Inferior parietal cortex (tissue), 1 donor: ENCODE data around the gene TENM4.
"Not testable (repeated sequence)": the region's sequence is repeated elsewhere in the genome, so short reads cannot be mapped to it uniquely, and the experiment has no call there.

Experiments
- DNase-seq: peaks from one replicate; pipeline ENCODE4 v3.0.0-alpha.2; 2016; ENCODE audit errors: extremely low spot score

TENM4 gene

DNA sequence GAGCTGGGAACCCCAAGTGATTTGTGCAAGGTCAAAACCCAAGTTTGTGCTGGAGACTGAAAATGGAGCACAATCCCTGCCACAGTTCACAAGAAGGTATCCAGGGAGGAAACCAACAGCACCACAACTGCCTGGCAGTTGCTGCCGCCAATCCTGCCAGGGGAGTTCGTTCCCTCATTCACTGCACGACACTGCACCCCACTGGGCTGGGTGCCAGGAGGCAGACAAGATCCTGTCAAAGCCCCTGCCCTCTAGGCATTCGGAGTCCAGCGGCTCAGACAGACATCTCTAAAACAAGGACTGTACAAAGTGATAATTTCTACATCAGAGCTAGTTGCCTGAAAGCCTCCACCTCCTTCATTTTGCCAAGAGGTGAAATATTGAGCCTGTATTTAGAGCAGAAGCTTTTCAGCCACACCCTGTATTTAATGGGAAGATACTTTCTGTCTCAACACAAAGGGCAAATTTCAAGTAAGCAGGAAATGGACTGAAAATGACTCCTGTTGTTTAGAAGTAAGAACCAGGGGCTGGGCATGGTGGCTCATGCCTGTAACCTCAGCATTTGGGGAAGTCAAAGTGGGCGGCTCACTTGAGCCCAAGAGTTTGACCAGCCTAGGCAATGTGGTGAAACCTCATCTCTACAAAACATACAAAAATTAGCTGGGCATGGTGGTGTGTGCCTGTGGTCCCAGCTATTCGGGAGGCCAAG lies 588.8 kb downstream of the TENM4 start:
- no peak for DNase-seq

DNA sequence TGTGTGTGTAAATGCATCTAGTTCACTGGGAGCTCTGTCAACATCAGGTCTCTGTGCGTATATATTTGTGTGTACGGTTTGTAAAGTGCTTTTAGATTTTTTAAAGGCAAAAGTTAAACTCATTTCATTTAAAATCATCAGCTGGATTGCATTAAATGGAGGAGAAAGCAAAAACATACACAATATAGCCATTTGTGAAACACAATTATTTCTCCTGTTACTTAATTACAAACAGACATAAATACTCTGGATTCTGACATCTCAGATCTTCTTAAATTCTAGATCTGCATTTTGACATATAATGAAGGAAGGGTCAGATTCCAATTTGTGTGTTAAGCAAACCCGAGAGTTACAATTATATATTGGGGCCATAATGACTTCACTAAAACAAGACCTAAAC lies 590.8 kb downstream of the TENM4 start:
- no peak for DNase-seq

DNA sequence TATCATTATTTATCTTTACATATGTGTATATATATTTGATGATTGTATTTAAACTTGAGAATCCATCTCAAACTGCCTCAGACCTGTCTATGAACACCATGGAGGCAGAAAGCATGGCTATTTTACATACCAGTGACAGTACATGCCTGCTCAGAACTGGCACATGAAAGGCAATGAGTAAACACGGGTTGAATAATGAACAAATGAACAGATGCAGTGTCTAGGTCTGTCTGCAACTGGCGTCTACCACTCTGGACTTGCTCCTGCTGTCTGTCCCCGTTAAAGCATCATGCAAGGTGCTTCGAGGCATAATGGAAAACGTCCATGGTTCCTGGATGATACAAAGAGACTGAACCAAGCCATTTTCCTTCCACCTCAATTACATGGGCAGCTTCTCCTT lies 594.6 kb downstream of the TENM4 start:
- no peak for DNase-seq

DNA sequence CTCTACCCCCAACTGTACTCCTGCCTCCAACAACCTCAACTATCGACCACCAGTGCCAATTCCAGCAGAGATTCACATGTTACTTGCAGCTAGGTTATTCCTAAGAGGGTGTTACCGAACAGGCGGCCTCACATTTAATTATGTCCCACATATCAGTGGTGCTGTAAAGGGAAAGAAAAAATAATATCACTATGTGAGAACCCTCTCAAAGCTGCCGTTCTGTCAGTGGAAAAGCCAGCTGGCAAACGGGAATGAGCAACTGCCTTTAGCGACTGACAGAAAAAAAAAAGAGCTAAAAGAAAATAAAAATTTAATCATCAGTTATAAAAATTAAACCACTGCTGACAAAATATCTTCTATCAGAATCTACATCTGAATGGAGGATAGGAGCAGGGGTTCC lies 595.3 kb downstream of the TENM4 start:
- DNase-seq: no peak

DNA sequence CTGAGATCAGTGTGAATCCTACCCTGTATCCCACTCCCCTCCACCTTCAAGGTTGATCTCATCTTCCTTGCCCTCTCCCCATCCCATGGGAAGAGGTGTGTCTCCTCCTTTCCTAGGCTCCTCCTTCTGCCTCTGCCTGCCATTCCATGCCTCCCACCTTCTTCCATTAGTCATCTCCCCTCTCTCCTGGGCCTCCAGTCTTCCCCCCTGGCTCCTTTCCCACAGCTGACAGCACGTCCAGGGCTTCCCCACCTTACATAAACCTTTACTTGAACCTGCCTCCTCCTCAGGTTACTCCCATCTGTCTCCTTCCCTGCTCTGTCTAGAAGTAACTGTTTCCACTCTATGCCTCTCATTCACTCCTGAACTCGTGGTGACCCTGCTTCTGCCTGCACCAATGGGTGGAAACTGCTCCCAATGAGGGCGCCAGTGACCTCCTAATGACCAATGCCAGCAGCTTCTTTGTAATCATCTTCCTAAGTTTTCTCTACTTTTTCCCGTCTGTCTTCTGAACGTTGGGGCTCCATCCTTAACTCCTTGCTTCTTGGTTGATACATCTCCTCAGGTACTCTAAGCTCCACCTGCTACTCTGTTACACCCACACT lies 599.3 kb downstream of the TENM4 start:
- no peak for DNase-seq

DNA sequence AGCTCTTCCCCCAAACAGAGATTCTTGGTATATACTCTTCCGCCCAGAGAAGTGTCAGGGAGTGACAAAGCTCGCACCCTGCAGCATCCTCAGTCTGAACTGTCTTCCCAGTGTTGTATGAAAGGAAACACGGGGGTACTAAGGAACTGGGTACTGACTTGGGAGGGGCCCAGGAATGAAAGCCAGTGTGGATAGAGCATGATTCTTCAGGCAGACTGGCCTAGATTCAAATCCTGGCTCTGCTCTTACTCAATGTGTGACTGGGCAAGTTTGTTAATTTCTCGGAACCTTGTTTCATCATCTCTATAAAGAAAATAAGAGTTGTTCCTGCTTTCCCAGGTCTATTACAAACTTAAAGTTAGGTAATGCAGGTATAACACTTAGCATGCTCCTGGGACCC lies 600.2 kb downstream of the TENM4 start:
- DNase-seq: no peak

DNA sequence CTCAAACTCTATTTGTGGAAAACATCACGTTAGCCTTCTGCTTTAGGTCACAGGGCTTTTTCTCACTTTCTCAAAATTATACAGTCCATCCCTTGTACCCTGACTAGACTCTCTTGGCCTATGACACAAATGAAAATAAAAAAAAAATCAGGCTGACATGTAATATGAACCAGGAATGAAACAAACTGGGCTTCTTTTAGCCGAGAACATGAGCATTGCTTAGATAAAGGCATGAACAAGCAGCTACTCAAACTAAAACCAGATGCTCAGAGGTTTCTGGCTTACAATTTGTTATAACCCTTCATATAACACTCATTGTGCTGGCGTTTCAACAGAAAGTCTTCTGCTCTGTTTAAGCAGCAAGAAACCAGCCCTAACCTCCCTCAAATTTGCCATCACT lies 600.6 kb downstream of the TENM4 start:
- no peak for DNase-seq

DNA sequence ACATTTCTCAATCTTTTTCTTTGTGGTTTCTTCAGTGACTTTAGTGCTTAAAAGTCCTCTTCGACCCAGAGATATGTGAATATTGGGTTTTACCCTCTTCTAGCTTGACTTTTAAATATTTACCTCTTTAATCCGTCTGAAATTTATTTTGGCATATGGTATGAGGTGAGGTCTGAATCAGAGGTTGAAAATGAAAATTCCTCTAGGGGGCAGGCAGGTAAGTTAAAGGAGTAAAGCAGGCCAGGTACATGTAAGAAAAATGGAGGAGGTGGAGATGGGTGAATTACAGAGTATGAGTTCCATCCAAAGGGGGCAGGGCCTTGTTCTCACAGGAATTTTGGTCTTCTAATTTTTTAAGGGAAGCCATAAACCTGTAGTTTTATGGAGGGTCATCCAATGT lies 602.4 kb downstream of the TENM4 start:
- DNase-seq: no peak

DNA sequence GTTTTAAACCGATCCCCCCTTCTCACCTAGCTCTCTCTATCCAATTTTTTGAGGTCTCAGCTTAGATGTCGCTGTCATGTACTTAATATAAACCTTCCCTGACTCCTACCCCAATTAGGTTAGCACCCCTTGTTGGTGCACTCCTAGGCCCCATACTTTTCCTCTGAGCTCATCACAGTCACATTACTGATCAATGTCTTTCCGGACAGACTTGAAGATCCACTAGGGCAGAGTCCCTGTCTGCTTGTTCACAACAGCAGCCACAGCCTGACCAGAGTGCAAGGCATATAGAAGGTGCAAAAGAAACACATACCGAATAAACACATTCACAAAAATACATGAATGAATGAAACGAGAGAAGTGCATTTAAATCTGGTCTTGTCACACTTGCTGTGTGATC lies 605.2 kb downstream of the TENM4 start:
- no peak for DNase-seq

DNA sequence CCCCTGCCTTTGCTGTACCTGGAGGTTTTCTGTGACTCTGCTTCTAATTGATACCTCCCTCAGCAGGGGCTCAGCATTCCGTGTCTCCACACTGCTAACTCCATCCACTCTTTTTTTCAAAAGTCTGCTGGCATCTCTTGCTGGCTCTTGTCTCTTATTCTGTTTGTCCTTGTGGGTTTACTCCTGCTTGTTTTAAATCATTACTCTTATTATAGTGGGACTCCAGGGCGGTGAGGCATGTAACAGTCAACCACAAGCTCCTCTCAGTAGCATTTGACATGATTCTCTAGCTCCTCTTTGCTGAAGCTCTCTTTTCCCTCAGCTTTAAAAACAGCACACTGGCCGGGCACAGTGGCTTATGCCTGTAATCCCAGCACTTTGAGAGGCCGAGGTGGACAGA lies 605.9 kb downstream of the TENM4 start:
- no peak for DNase-seq

DNA sequence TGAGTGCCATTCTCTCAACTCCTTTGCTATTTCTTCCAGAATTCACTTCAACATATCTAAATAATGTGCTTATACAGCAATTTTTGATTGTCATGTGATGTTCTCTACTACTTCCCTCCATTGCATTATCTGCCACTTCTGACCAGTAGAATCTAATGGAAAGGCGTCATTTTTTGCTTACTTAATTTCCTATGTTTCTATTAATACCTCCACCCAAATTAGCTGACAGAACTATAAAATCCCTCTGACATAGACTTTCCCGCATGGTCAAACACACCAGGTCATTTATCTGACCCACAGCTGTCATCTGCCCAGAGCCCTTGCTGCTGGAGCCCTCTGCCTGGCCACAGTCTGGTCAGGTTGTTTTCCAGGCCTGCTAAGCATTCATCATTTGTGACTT lies 607.6 kb downstream of the TENM4 start:
- DNase-seq: no peak

DNA sequence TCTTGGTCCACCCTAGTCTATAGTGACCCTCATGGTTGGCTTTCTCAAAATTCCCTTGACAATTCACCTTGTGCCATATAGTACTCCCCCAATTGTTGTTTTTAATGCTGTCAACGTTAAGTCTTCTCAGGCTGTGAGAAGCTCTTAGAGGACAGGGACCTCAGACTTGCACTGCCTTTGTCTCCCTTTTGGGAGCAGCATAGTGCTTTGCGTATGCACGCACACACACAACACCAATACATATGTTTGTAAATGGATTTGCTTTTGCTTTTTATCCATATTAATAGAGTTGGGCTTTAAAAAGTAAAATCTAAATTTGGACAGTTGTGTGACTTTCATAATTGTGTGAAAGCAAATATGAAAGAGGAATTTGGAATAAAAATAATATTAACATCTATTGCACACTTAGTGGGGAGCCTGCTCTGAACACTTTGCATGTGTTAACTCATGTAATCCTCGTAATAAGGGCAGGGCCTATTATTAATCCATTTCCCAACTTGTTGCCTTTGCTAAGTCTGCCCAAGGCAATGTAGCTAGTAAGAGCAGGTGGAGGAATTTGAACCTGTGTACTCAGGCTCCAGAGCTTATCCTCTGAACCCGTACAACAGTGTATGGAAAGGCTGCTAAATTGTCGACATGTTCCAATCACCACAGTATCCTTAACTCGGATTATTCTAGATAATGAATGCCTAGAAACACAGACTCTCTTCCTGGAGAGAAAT lies 608.4 kb downstream of the TENM4 start:
- DNase-seq: no peak

DNA sequence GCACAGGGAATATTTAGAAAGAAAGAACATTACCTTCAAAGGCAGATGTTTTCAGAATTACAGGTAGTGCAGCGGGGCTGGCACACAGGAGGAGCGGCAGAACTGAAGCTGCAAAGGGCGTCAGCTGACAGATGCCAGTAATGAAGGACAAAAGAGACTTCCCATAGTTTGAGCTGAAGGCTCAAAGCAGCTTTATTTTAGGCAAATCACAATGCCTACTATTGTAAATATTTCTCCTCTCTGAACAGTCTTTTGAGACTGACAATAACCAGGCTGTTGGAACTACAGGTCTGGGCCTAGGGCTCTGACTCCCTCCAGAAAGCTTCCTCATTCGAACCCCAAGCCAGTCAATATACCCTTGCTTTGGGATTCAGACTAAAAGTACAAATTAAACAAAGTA lies 609.3 kb downstream of the TENM4 start:
- DNase-seq: no peak

DNA sequence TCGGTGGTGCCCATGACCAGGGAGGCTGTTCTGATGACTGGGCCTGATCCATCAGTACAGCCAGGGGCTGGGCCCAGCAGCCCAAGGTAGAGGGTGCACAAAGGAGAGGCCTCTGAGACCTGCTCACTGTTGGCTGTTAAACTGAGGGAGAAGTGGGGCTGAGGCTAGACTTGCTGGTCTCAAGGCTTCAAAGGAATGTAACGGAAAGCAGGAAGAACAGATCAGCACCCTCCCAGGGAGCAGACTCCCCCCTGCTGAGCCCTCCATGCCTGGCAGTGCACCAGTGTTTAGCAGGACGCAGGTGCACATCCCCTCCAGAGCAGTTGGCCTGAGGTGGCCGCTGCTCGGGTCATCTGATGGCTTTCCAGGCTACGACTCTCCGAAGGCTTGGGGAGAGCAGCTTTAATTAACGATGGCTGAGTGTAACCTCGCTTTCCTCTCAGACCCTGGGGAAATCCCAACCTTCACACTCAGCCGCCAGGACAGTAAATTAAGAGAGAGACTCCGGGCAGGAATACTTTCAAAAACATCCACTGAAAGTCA lies 610.5 kb downstream of the TENM4 start:
- DNase-seq: no peak

DNA sequence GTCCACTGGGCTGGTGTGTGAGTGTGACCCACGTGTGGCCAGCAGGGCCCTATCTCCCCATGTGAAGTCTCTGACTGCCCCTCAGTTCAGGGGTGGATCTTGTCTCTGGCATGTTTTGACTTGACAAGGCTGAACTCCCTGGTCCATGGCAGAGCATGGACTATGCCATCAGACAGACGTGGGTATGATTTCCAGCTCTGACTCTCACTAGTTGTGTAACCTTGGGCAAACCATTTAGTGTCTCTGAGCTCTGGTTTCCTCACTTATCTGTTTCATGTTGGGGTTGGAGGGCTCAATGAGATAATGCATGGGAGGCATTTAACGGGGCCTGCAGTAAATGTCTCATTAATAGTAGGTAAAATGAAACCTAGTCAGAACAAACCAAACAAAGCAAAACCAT lies 611.7 kb downstream of the TENM4 start:
- DNase-seq: no peak

DNA sequence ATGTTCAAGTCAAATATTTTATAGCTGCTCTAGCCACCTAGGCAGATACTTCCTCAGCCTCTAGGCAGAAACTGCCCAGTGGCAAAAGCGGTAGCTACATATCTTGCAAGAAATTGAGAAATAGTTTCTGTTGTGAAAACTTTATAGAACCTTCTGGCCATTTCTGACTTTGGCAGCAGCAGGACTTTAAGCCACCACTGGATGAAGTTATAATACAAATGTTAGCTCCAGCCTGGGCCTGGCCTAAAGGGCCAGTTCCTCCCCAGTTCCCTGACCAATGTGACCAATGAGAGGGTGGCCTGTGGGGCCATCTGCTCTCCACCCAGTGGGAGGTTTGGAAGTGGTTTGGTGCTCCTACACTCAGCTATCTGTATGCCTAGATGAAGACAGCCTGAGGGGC lies 612.2 kb downstream of the TENM4 start:
- DNase-seq: no peak

DNA sequence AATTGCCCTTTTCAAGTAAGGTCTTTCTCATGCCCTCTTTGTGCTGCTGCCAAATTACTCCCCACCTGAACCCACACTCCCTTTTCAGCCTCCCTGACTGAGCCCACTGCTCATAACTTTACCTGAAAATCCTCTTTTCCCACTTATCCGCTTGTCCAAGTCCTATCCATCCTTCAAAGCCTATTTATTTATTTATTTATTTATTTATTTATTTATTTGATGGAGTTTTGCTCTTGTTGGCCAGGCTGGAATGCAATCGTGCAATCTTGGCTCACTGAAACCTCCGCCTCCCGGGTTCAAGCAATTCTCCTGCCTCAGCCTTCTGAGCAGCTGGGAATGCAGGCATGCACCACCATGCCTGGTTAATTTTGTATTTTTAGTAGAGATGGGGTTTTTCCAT lies 613.5 kb downstream of the TENM4 start:
- not testable (repeated sequence) for DNase-seq

DNA sequence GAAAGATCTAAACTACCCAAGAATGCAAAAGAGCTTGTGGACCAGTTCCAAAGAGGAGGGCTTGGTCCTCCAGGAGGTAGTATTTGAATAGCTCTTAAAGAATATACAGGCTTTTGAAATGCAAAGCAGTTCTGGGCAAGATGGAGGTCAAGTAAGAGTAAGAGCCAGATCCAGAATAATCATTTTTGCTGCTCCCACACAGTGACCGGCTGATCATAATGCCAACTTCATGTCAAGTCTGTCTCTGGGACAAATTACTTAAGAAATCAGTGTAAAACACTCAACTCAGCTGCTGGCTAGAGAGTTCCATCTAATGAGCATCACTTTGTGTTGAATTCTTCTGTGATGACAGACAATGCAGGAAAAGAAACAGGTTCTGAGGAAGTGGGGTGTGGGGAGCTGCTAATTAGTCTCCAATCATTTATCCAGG lies 615.2 kb downstream of the TENM4 start:
- no peak for DNase-seq

DNA sequence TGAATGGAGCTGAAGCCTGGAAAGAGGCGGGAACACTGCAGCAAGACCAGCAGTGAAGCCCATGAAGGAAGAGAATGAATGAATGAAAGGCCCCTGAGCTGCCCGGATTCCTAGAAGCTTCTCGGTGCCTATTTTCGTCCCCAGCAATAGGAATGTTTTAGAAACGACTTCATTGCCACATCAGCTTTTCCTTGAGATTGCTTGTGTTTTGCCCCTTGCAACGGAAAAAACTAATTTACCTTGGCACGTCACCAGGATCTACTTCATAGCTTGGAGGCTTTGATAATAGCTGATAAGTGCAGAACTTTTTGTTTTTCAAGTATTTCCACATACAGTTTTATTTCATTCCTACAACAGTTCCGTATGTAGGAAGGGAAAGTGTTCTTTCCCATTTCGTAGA lies 617.2 kb downstream of the TENM4 start:
- DNase-seq: no peak

DNA sequence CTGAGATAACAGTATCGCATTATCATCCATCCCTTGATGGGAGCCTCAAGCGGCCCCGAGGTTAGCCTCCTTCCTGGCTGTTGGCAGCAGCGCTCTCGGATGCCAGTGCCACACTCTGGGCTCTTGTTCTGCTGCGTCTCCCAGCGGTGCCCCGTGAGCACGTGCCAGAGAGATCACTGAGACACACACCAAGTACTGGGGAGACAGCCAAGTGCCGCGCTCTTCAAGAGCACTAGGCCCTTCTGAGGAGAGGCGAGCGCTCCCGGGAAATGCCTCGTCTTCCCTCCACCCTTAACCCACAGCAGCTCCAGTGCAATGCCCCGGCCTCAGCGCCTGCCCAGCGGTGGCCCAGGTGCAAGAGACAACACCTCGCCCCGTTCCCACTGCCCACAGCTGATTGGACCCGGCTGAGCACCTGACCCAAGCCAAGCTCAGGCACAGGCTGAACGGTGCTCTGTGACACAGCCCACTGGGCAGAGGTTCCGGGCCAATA lies 617.9 kb downstream of the TENM4 start:
- no peak for DNase-seq

DNA sequence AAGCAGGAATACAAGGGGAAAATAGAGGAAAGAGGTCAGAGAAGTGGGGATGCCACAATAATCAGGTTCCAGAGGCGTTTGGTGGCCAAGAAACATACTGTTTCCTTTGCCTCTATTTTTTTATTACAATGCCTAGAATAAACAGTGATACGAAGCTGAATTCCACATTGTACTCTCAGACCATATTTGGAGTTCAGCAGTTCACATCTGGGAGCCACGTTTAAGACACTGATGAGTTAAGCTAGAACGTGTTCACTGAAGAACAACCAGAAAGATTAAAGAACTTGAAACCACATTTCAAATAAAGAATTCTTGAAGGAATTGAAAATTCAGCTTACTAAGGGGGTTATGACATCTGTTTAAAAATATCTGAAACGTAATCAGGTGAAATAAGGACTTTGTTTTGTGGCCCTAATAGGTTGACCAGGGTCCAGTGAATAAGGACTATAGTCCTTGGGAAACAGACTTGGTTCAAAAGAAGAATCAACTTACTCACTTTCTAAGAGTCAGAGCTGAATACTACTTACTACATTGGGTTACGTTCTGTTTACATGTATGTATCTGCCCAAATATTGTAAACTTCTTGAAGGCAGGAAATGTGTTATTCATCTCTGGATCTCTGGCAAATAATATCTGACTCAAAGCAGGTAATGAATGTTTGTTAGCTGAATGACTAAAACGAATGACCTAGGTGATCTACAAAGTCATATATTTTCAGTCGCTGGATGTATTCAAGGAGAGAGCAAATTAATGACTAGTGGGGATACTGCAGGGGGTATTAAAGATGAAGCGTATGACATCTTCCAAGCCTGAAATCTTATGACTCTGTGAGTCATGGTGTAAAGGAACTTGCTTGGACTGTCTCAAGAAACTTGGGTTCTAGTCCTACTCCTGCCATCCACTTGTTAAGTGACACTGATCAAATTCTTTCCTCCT lies 619.2 kb downstream of the TENM4 start:
- no peak for DNase-seq

DNA sequence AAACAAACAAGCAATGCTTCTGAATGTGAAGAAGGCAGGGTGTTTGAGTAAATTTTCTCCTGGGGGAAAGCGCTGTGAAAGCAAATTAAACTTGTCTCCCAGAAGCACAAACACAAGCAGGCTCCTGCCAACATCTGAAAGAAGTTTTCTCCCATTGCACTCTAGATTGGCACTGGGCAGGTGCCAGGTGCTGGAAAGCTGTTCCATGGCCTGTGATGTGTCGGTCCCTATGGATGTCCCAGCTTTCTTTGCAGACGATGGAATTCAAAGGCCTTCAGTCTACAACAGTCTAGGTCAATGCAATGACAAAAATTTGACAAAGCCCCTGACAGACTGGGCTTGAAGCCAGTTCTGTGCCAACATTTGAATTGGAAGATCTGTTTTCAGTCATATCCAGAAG lies 620.1 kb downstream of the TENM4 start:
- DNase-seq: no peak
